NB4 (cell line): ENCODE results near the gene CSMD2.

Source experiments
- CTCF ChIP-seq: IDR thresholded peaks from one replicate; pipeline ENCODE4 v1.5.1; 2012; ENCODE audit warnings: low read depth, low read length
- MYC ChIP-seq: IDR thresholded peaks from 2 replicates; pipeline ENCODE4 v1.6.1; 2011; ENCODE audit warnings: low read depth, low read length
- POLR2A ChIP-seq: IDR thresholded peaks from 2 replicates; pipeline ENCODE4 v1.6.1; 2011; ENCODE audit warnings: mild to moderate bottlenecking; ENCODE audit not compliant: insufficient read length; ENCODE audit errors: extremely low read depth
- TF ChIP-seq, protein P1 (sequence below): IDR thresholded peaks from 2 replicates; pipeline ENCODE4 v1.6.1; 2011; ENCODE audit warnings: low read depth, low read length

DNA sequence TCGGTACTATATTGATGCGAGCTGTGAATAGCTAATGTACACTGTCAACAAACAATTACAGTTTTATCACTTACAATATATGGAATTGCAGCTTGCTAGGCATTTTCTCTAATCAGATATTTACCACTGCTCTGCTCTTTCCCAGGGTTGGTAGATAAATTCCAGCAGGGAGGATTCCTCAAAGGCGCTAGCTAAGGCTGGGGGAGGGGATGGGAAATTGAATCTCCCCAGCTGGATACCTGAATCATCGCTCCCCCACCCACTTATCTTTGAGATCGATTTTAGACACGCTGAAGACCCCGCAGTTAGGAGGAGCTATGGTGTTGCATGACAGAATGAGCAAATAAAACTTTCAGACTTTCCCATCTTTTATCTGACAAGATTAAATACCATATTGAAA is 127.2 kb downstream of the CSMD2 start:
- no peak for TF ChIP-seq CTCF
- TF ChIP-seq POLR2A: no peak
- no peak for TF ChIP-seq MYC
- TF ChIP-seq, protein P1, sequence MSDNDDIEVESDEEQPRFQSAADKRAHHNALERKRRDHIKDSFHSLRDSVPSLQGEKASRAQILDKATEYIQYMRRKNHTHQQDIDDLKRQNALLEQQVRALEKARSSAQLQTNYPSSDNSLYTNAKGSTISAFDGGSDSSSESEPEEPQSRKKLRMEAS: no peak
